T-helper 1 cell treated with Interleukin-12 subunit alpha and Interleukin-12 subunit beta and Interleukin-4 antibody, amounts not matched to agents 30 μg/mL and 1 μg/mL, for 36 hours (primary cell): ENCODE measurements around the gene CGREF1.

Experiments used
- H3K27ac Mint-ChIP-seq: one replicate; pipeline ENCODE4 v1.8.0; 2021; ENCODE audit warnings: mild to moderate bottlenecking, mixed read lengths
- H3K27me3 Mint-ChIP-seq: one replicate; pipeline ENCODE4 v1.8.0; 2021; ENCODE audit warnings: low read depth, mixed read lengths
- H3K36me3 Mint-ChIP-seq: one replicate; pipeline ENCODE4 v1.8.0; 2021; ENCODE audit warnings: low read depth, mixed read lengths
- H3K4me1 Mint-ChIP-seq: one replicate; pipeline ENCODE4 v1.8.0; 2021; ENCODE audit warnings: low read depth, mixed read lengths
- H3K4me3 Mint-ChIP-seq: one replicate; pipeline ENCODE4 v1.8.0; 2021; ENCODE audit warnings: mild to moderate bottlenecking, moderate library complexity, mixed read lengths
- H3K9me3 Mint-ChIP-seq: one replicate; pipeline ENCODE4 v1.8.0; 2021; ENCODE audit warnings: mixed read lengths

CGREF1 gene

GRCh38 chr2:27071277-27071989, 47.5 kb downstream of the CGREF1 start, which contains the start of gene OST4:
Gene OST4, minus strand, starts transcription at chr2:27071654.
- peak within 1 kb of the TSS; percentile 98 for H3K4me3 Mint-ChIP-seq
- peaks cover 61% of the 10 kb centered on the region for H3K4me1 Mint-ChIP-seq
- H3K27ac Mint-ChIP-seq, result peak within 1 kb of the TSS; percentile 95
- peaks cover 35% of the 10 kb centered on the region for H3K36me3 Mint-ChIP-seq
- no peaks in the 10 kb centered on the region for H3K27me3 Mint-ChIP-seq
- no peaks in the 10 kb centered on the region for H3K9me3 Mint-ChIP-seq

GRCh38 chr2:27070653-27071276, 48.2 kb downstream of the CGREF1 start:
- Mint-ChIP-seq H3K4me1 (peaks cover 56% of the 10 kb centered on the region), H3K9me3 (no peaks in the 10 kb centered on the region), H3K4me3 (peak overlapping the region; percentile 98), H3K27me3 (no peaks in the 10 kb centered on the region), H3K36me3 (peaks cover 38% of the 10 kb centered on the region), H3K27ac (peak overlapping the region; percentile 95)

DNA sequence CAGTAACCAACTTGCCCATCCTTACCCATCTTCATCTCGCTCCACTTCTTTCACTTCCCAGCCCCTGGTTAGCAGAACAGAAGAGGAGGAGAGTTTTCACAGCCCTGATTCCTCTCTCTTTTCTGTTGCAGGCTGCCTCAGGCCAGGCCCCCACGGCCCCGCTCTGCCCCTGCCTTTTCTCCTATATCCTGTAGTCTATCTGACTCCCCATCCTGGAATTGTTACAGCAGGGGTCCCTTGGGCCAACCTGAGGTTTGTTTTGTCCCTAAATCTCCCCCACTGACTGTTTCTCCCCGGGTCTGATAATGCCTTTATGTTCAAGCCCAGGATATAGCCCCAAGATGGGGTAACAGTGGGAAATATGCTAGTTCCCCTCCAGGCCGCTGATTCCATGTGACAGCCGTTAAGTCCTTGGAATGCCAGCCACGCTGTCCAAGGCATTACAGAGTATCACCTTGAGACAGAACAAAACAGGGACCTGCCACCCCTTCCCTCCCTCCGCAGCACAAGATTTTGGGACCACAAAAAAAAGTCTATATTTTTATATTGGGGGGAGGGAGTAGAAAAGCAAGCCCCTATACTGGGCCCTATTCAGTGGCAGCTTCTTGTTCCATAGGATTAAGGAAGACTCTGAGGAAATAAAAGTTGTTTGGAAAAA, 48.8 kb downstream of the CGREF1 start:
- H3K27me3 Mint-ChIP-seq, result no peaks in the 10 kb centered on the region

DNA sequence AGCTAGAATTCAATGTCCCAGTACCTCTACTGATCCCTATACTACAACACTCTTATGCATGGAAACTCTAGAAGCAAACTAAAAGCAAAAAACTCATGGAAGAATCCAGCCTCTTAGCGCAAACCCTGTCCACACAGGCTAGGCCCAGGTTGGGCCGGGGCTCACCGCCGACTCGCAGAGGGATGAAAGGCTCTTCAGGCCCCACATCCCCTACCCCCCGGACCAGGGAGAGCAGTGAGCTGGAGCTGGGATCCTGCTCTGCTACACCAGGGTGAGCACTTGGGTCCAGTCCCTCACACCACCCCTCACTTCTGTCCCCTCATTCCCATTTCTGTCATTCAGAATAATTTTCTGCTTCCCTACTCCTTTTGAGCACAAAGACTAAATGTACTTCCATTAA, 49.5 kb downstream of the CGREF1 start:
- H3K4me3 Mint-ChIP-seq, result peak overlapping the region; percentile 98
- H3K4me1 Mint-ChIP-seq, result peaks cover 50% of the 10 kb centered on the region
- no peaks in the 10 kb centered on the region for H3K27me3 Mint-ChIP-seq
- H3K9me3 Mint-ChIP-seq, result no peaks in the 10 kb centered on the region
- H3K36me3 Mint-ChIP-seq, result peaks cover 43% of the 10 kb centered on the region
- peak overlapping the region; percentile 38 for H3K27ac Mint-ChIP-seq

More for the DNA sequence above, 48.8 kb downstream of the CGREF1 start:
- peaks cover 42% of the 10 kb centered on the region for H3K36me3 Mint-ChIP-seq
- H3K4me3 Mint-ChIP-seq, result peak overlapping the region; percentile 98
- no peaks in the 10 kb centered on the region for H3K9me3 Mint-ChIP-seq
- peak overlapping the region; percentile 95 for H3K27ac Mint-ChIP-seq
- H3K4me1 Mint-ChIP-seq, result peaks cover 57% of the 10 kb centered on the region

DNA sequence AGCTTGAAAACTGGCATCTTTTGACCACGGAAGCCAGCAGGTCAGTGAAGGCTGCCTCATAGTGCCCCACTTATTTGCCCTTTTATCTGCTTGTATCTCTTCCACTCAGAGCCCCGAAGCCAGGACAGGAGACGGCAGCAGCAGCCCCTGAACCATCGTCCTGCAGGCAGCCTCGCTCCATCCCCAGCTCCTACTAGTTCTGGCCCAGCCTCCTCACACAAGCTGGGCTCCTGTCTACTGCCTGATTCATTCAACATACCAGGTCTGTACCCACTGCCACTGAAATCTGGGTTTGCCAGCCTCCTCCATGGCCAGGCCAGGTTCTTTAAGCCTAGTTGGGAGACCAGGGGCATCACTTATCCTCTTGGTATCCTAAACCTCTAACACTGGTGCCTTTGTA, 51.5 kb downstream of the CGREF1 start:
- Mint-ChIP-seq H3K9me3 (no peaks in the 10 kb centered on the region), H3K36me3 (peaks cover 53% of the 10 kb centered on the region), H3K27me3 (no peaks in the 10 kb centered on the region), H3K4me3 (no peak overlapping the region), H3K4me1 (peaks cover 39% of the 10 kb centered on the region), H3K27ac (no peak overlapping the region)

- H3K4me1 Mint-ChIP-seq, result peaks cover 28% of the 10 kb centered on the region
- no peak overlapping the region for H3K4me3 Mint-ChIP-seq
- no peaks in the 10 kb centered on the region for H3K27me3 Mint-ChIP-seq
- peaks cover 53% of the 10 kb centered on the region for H3K36me3 Mint-ChIP-seq
- H3K9me3 Mint-ChIP-seq, result no peaks in the 10 kb centered on the region
- H3K27ac Mint-ChIP-seq, result no peak overlapping the region
Observed at GRCh38 chr2:27065128-27065527, 53.8 kb downstream of the CGREF1 start.

GRCh38 chr2:27060323-27060722, 58.6 kb downstream of the CGREF1 start:
- H3K27ac Mint-ChIP-seq, result no peak overlapping the region
- H3K4me3 Mint-ChIP-seq, result no peak overlapping the region
- H3K9me3 Mint-ChIP-seq, result no peaks in the 10 kb centered on the region
- no peaks in the 10 kb centered on the region for H3K27me3 Mint-ChIP-seq
- H3K4me1 Mint-ChIP-seq, result peaks cover 7% of the 10 kb centered on the region
- peaks cover 27% of the 10 kb centered on the region for H3K36me3 Mint-ChIP-seq

DNA sequence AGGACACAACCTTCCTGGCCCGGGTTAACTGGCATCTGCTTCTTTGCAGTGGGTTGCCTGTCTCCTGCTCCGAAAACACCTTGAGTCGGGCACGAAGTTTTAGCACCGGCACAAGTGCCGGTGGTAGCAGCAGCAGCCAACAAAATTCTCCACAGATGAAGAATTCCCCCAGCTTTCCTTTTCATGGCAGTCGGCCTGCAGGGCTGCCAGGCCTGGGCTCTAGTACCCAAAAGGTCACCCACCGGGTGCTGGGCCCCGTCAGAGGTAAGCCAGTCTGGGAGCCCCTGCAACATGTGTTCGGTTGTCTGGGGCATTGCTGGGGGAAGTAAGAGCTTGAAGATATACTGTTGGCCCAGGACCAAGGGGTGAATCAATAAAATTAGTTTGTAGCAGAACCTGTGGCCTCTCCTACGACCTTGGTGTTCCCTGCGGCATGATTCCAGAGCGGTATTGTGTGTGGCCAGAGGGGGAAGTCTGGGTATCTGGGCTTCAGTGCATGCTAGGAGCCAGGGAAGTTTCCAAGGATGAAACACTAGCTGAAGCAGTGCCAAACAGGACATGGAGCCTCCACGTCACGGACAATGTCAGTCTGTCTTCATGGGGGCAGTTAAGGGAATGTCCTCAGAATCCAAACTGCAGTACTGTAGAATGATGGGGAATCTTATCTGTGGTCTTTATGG, 59.6 kb downstream of the CGREF1 start:
- H3K4me3 Mint-ChIP-seq, result no peak overlapping the region

GRCh38 chr2:27058210-27058609, 60.7 kb downstream of the CGREF1 start:
- no peak overlapping the region for H3K27ac Mint-ChIP-seq

More for the DNA sequence above, 59.6 kb downstream of the CGREF1 start:
- H3K4me1 Mint-ChIP-seq, result peaks cover 5% of the 10 kb centered on the region
- no peaks in the 10 kb centered on the region for H3K9me3 Mint-ChIP-seq
- no peaks in the 10 kb centered on the region for H3K27me3 Mint-ChIP-seq
- H3K27ac Mint-ChIP-seq, result no peak overlapping the region
- peaks cover 28% of the 10 kb centered on the region for H3K36me3 Mint-ChIP-seq

GRCh38 chr2:27057184-27057583, 61.7 kb downstream of the CGREF1 start:
- peaks cover 6% of the 10 kb centered on the region for H3K4me1 Mint-ChIP-seq
- no peaks in the 10 kb centered on the region for H3K27me3 Mint-ChIP-seq
- no peak overlapping the region for H3K27ac Mint-ChIP-seq
- no peaks in the 10 kb centered on the region for H3K9me3 Mint-ChIP-seq
- H3K4me3 Mint-ChIP-seq, result no peak overlapping the region
- peaks cover 18% of the 10 kb centered on the region for H3K36me3 Mint-ChIP-seq

More at GRCh38 chr2:27058210-27058609, 60.7 kb downstream of the CGREF1 start:
- Mint-ChIP-seq H3K36me3 (peaks cover 24% of the 10 kb centered on the region), H3K9me3 (no peaks in the 10 kb centered on the region), H3K4me1 (peaks cover 8% of the 10 kb centered on the region), H3K4me3 (no peak overlapping the region), H3K27me3 (no peaks in the 10 kb centered on the region)

- H3K27ac Mint-ChIP-seq, result no peak overlapping the region
- H3K27me3 Mint-ChIP-seq, result peaks cover 11% of the 10 kb centered on the region
- H3K4me1 Mint-ChIP-seq, result peaks cover 16% of the 10 kb centered on the region
- peaks cover 22% of the 10 kb centered on the region for H3K36me3 Mint-ChIP-seq
- no peak overlapping the region for H3K4me3 Mint-ChIP-seq
- H3K9me3 Mint-ChIP-seq, result peaks cover 3% of the 10 kb centered on the region
Observed at GRCh38 chr2:27054721-27055120, 64.2 kb downstream of the CGREF1 start.

- no peak overlapping the region for H3K27ac Mint-ChIP-seq
- peak overlapping the region; percentile 2 for H3K4me3 Mint-ChIP-seq
- H3K36me3 Mint-ChIP-seq, result peaks cover 22% of the 10 kb centered on the region
- peaks cover 11% of the 10 kb centered on the region for H3K27me3 Mint-ChIP-seq
- H3K9me3 Mint-ChIP-seq, result peaks cover 3% of the 10 kb centered on the region
- H3K4me1 Mint-ChIP-seq, result peaks cover 20% of the 10 kb centered on the region
Observed at GRCh38 chr2:27053776-27054175, 65.2 kb downstream of the CGREF1 start.

- Mint-ChIP-seq H3K9me3 (peaks cover 3% of the 10 kb centered on the region), H3K36me3 (peaks cover 22% of the 10 kb centered on the region), H3K27me3 (peaks cover 11% of the 10 kb centered on the region), H3K4me3 (peak overlapping the region; percentile 28), H3K27ac (no peak overlapping the region), H3K4me1 (peaks cover 20% of the 10 kb centered on the region)
Observed at GRCh38 chr2:27053321-27053720, 65.6 kb downstream of the CGREF1 start.

DNA sequence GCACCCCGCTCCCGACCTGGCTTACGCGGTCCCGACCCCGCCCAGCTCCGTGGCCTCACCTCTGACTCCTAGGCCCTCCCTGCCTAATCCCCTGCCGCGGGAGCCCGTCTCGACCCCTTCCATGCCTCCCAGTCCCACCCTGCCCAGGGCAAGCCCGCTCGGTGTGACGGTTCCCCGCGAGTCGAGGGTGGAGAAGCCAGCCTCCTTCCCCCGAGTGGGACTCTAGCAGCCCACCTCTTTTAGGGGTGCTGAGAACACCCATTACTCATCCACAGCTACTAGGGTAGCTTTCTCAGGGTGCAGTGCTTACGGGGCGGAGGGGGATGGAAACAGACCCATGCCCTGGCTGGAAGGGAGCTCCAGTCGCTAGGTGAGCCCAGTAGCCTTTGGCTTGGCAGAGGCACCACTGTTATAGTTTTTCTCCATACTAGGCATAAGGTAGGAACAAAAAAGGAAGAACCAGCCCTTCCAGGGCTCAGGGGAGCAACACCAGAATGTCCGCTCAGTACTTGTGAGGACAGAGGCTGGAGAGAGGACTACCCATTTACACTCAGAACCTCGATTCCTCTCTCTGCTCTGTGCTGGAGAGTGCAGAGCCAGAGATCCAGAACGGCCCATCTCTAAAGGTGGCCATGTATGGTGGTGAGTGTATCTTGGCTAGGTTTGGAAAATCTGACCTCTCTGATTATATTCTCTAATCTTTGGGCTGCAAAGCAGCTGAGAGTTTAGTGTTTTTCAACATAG, 66.9 kb downstream of the CGREF1 start:
- Mint-ChIP-seq H3K9me3 (peaks cover 3% of the 10 kb centered on the region), H3K4me3 (peak overlapping the region; percentile 88), H3K27ac (peak overlapping the region; percentile 74), H3K4me1 (peaks cover 26% of the 10 kb centered on the region), H3K27me3 (peaks cover 11% of the 10 kb centered on the region), H3K36me3 (peaks cover 25% of the 10 kb centered on the region)
